T-helper 17 cell (primary cell): ENCODE results near the gene AGAP1. TPM values are rescaled to one million over a fixed set of nuclear protein-coding genes. Genes with fewer than 3 reads are reported as not detected.

Source experiments
- ATAC-seq: fragments of 150-1000 bp; cut with Tn5 transposase; 2 replicates; pipeline ENCODE4 v1.10.0; 2021; ENCODE audit warnings: mild to moderate bottlenecking, moderate library complexity
- DNase-seq, 3 donors: peaks; one replicate each; pipeline versions ENCODE4 v3.0.0 to v3.0.0-alpha.2; 2020 to 2021
- H3K9me3 ChIP-seq: one replicate; pipeline ENCODE4 v1.7.0; 2013; ENCODE audit warnings: low read length, mild to moderate bottlenecking; ENCODE audit not compliant: control insufficient read depth, poor library complexity, severe bottlenecking
- H3K27ac Mint-ChIP-seq: one replicate; pipeline ENCODE4 v1.8.0; 2022; ENCODE audit warnings: mild to moderate bottlenecking, moderate library complexity, mixed read lengths
- H3K27me3 Mint-ChIP-seq: one replicate; pipeline ENCODE4 v1.8.0; 2022; ENCODE audit warnings: mixed read lengths
- H3K36me3 Mint-ChIP-seq: one replicate; pipeline ENCODE4 v1.8.0; 2022; ENCODE audit warnings: low read depth, mixed read lengths
- H3K4me1 Mint-ChIP-seq: one replicate; pipeline ENCODE4 v1.8.0; 2022; ENCODE audit warnings: mild to moderate bottlenecking, mixed read lengths
- H3K4me3 Mint-ChIP-seq: one replicate; pipeline ENCODE4 v1.8.0; 2022; ENCODE audit warnings: mild to moderate bottlenecking, moderate library complexity, mixed read lengths
- total RNA-seq, 4 donors: library from RNA in 2 of 4; stranded (reverse) in 2 of 4; gene quantifications; one replicate each; pipeline ENCODE4 v1.2.3 and lab custom pipeline; 2022 to 2026

Gene AGAP1
- total RNA-seq, 2 donors from 2014 or later: 7.6 to 16.8 TPM

DNA sequence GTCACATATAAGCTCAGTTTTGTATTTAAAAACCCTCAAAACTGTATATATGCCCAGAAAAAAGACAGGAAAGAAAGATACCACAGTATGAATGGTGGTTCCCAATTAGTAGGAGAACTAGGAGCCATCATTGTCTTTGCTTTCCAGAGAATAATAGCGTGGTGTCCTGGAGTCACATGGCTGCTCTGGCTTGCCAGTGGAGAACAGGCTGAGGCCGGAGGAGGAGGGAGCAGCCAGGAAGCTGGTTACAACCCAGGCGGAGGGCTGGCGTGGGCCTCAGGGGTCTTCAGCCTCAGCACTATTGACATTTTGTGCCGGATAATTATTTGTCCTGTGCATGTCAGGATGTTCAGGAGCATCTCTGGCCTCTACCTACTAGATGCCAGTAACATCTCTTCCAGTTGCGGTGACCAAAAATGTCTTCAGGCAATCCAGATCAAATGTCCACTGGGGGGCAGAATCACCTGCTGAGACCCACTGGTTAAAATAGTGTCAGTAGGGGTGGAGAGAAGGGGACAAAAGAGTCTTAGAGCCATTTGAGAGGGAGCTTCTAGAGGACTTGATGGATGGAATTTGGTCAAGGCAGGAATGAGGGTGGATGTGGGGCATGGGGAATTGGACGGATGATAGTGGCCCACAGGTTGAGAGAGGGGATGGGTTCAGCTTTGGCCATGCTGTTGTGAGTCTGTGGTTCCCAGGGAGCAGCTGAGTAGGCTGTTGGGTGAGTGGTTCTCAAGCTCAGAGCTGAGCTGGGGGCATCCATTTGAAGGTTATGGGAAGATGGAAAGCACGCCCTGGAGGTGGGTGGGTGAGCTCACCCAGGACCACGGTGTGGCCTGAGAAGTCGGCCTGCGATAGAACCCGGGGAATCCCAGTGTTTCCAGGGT is 144.9 kb downstream of the AGAP1 start:
- ATAC-seq (no peak), DNase-seq (no peak)
- H3K9me3 ChIP-seq: no peaks in the 10 kb centered on the region
- Mint-ChIP-seq H3K4me3 (peak overlapping the region; percentile 47), H3K4me1 (peaks cover 18% of the 10 kb centered on the region), H3K27ac (no peak overlapping the region), H3K36me3 (no peaks in the 10 kb centered on the region), H3K27me3 (peaks cover 30% of the 10 kb centered on the region)

DNA sequence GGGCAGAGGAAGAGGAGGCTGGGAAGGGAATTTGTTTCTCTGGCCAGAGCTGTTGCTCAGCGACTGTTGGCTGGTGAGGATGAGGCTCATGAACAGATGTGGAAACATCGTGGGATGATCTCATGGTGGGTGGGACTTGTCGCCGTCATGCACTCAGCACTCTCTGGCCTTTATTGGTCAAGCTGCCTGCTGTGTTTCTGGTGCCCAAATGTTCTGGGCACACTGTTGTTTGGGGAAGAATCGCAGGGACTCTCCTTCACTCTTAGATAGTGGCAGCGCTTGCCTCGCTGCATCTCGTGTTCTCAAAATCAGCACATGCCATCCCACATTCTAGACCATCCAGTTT is 145.6 kb downstream of the AGAP1 start:
- peak overlapping the region; percentile 37 for H3K27ac Mint-ChIP-seq
- ATAC-seq (peak; percentile 40), DNase-seq (no peak)
- no peaks in the 10 kb centered on the region for H3K9me3 ChIP-seq
- H3K27me3 Mint-ChIP-seq: peaks cover 35% of the 10 kb centered on the region
- H3K4me3 Mint-ChIP-seq: no peak overlapping the region
- no peaks in the 10 kb centered on the region for H3K36me3 Mint-ChIP-seq
- H3K4me1 Mint-ChIP-seq: peaks cover 18% of the 10 kb centered on the region

DNA sequence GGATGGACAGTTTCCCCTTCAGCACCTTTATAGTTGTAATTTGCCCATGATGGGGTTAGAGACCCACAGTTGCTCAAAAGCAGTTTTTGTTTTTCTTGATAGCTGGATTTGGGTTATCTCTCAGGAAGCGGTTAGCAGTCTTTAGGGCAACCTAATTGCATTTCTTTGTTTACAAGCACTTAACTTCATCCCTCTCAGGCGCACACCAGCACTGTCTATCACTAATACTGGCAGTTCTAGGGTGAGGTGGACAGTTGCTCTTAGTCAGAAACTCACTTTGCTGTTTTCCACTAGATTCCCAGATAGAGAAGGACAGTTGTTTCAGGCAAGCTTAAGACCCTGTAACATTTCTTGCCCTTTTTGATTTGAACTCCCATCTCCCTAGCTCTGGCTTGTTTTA is 146.0 kb downstream of the AGAP1 start:
- H3K27ac Mint-ChIP-seq: peak overlapping the region; percentile 37
- peaks cover 36% of the 10 kb centered on the region for H3K27me3 Mint-ChIP-seq
- H3K4me3 Mint-ChIP-seq: no peak overlapping the region
- peak; percentile 72 for ATAC-seq
- no peak for DNase-seq
- no peaks in the 10 kb centered on the region for H3K9me3 ChIP-seq
- no peaks in the 10 kb centered on the region for H3K36me3 Mint-ChIP-seq
- peaks cover 18% of the 10 kb centered on the region for H3K4me1 Mint-ChIP-seq

DNA sequence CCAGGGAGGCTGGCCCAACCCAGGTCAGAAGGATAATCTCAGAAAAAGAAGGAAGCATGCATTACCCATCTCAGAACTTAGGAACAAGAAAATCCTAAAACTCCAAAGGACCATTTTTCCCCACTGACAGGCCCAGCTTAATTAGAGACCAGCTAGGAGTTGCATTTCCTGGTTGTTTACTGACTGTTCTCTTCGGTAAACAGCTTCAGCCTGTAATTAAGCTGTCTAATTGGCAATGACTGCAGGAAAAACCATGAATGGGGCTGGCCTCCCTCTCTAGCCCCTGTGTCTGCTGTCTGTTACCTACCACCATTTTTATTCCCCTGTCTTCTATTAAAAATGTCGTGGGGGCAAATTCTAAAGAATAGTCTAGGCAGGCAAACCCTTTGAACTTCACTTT is 146.5 kb downstream of the AGAP1 start:
- Mint-ChIP-seq H3K27me3 (peaks cover 32% of the 10 kb centered on the region), H3K4me3 (no peak overlapping the region), H3K4me1 (peaks cover 18% of the 10 kb centered on the region), H3K27ac (peak overlapping the region; percentile 37), H3K36me3 (no peaks in the 10 kb centered on the region)
- ATAC-seq (no peak), DNase-seq (no peak)
- no peaks in the 10 kb centered on the region for H3K9me3 ChIP-seq

DNA sequence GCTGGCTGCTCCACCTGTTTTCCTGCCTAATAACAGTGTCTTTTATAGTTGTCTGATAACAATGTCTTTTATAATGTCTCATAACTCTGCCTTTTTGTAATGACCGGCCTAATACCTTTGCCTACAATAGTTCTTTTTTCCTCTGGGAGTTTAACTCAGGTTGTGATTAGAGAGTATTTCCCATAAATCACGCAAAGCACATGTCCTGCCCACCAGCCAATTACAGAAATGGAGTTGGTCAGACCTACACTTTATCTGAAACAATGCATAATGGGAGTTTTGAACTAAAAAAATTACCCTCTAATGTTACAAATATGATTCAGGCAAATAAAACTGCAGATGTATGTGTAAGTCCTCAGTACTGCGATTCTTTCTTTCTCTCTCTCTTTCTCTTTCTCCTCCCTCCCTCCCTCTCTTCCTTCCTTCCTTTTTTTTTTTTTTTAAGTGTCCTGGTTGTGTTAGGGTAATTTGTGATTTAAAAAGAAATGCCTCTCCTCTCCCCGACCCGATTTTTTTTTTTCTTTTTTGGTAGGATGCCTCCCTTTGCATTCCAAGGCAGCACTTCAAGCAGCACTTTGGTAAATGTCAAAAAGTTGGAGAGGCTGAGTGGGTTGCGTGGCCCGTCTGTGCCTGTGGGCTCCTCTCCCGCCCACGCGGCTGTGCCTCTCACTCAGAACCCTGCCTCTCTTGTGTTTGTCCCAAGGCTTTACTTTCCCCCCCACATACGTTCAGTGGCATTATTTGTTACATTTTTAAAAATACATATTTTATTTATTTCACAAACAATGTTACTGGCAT is 147.3 kb downstream of the AGAP1 start:
- Mint-ChIP-seq H3K4me1 (peaks cover 18% of the 10 kb centered on the region), H3K36me3 (no peaks in the 10 kb centered on the region), H3K27me3 (peaks cover 30% of the 10 kb centered on the region), H3K4me3 (peak overlapping the region; percentile 60), H3K27ac (no peak overlapping the region)
- DNase-seq (no peak), ATAC-seq (no peak)
- H3K9me3 ChIP-seq: no peaks in the 10 kb centered on the region

DNA sequence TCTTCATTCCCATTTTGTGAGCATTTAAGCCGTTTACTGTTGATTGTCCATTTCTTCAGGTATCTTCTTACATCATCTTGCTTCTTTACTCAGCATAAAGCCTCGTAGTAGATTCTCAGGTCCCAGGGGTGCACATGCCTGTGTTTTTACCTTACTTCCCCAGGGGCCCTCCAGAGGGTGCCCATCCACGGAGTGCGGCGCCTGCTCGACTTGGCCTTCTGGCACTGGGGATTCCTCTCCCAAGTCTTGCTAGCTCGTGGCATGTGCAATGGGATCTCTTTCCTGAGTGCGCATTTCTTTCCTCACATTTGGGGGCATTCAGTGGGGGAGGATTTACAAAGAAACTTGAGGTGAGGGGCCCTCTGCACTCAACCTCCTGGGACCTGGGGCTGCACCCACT is 148.1 kb downstream of the AGAP1 start:
- Mint-ChIP-seq H3K27ac (no peak overlapping the region), H3K27me3 (peaks cover 35% of the 10 kb centered on the region), H3K4me1 (peaks cover 18% of the 10 kb centered on the region), H3K4me3 (no peak overlapping the region), H3K36me3 (no peaks in the 10 kb centered on the region)
- ATAC-seq (no peak), DNase-seq (no peak)
- no peaks in the 10 kb centered on the region for H3K9me3 ChIP-seq

DNA sequence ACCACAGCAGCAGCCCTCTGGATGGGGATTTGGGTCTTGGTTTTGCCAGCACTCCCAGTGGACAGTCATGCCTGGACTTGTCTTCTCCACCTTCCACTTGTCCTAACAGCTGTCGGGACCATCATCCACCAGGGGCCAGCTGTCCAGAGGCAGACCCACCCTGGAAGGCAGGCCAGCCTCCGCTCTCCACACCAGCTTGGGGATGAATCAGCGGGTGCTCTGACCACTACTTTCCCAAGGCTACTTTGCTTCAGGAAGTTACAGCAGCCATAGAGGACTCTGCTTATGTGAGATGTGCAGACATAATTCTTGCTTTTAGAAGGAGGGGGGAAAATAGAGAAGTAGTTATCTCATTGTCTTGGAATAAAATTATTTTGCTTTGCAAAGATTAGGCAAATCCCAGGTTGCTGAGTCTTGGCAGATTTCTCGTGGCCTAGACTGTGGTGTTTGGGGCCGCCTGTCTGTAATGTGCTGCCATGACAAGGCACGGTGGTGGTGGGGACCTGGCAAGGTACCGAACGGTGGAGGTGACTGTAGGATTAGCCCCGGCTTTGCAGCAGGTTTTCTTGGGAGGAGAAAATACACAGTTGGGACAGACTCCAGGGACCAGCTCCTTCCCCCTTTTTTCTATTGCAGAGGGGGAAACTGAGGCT is 148.7 kb downstream of the AGAP1 start:
- DNase-seq (no peak), ATAC-seq (no peak)
- H3K4me3 Mint-ChIP-seq: no peak overlapping the region
- no peaks in the 10 kb centered on the region for H3K36me3 Mint-ChIP-seq
- H3K27me3 Mint-ChIP-seq: peaks cover 31% of the 10 kb centered on the region
- H3K9me3 ChIP-seq: no peaks in the 10 kb centered on the region
- H3K27ac Mint-ChIP-seq: no peak overlapping the region
- H3K4me1 Mint-ChIP-seq: peaks cover 18% of the 10 kb centered on the region

DNA sequence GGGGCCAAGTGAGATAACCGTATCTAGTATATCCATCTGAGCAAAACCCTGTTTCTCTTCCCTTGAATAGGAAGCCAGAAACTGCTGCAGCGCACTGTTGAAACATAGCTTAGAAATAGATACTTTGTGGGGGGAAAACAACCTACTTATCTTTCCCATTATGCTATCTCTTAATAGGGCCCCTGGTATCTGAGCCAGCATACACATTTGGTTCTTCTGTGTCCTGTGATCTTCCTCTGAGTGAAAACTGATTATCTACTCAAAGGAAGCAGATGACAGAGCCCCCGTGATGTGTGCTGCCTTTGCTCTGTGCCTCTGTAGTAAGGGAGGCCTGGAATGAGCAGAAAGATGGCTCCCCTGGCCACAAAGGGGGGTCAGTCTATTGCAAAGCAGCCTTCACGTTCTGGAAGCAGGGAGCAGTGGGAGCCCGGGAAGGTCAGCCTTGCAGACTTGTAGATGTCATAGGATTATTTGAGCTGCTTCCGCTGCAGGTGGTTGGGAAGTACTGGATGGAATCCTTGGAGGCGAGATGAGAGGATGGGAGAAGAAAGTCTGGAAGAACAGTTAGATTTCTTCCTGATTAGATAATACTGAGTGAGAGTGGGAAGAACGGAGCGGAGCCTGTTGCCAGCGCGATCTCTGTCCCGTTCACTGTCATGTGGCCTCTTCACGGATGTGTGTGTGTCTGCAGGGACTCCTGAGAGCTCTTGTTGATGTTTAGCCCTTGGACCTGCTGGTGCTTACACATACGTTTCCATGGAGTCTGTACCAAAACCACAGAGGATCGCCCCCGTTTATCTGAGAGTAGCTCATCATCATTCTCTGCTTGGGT is 150.1 kb downstream of the AGAP1 start:
- DNase-seq (no peak), ATAC-seq (no peak)
- Mint-ChIP-seq H3K27ac (no peak overlapping the region), H3K36me3 (no peaks in the 10 kb centered on the region), H3K27me3 (peaks cover 33% of the 10 kb centered on the region), H3K4me3 (no peak overlapping the region), H3K4me1 (peaks cover 15% of the 10 kb centered on the region)
- no peaks in the 10 kb centered on the region for H3K9me3 ChIP-seq

DNA sequence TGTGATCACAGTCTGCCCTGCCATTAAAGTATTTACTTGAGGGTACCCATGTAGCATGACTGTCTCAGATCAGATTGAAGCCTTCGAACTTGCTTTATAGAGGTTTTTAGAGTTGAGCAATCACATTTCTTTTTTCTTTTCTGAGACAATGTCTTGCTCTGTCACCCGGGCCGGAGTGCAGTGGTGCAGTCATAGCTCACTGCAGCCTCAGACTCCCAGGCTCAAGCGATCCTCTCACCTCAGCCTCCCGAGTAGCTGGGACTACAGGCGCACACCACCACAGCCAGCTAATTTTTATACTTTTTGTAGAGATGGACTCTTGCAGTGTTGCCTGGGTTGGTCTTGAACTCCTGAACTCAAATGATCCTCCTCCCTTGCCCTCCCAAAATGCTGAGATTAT is 153.4 kb downstream of the AGAP1 start:
- ATAC-seq (no peak), DNase-seq (no peak)
- peaks cover 2% of the 10 kb centered on the region for H3K4me1 Mint-ChIP-seq
- H3K9me3 ChIP-seq: no peaks in the 10 kb centered on the region
- H3K36me3 Mint-ChIP-seq: no peaks in the 10 kb centered on the region
- peaks cover 28% of the 10 kb centered on the region for H3K27me3 Mint-ChIP-seq
- H3K4me3 Mint-ChIP-seq: no peak overlapping the region
- no peak overlapping the region for H3K27ac Mint-ChIP-seq

DNA sequence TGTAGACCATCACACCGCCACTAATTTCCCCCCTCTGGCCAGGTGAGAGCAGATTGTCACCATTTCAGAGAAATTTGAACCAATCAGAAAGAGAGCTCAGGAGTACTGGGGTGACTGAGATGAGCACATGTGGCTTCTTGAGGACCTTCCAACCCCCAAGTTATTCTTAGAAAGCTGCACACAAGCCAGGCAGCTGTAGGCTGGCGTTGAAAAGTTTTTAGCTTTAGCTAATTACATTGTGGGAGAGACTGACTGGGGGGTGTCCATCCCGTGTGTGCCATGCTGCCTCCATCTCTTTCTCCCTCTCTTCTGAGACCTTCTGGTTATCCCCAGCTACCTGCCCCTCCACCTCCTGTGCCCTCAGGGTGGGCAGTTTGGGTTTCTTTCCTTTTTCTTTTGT is 154.0 kb downstream of the AGAP1 start:
- no peak for ATAC-seq
- DNase-seq: no peak
- Mint-ChIP-seq H3K27ac (no peak overlapping the region), H3K4me3 (no peak overlapping the region), H3K36me3 (no peaks in the 10 kb centered on the region), H3K27me3 (peaks cover 28% of the 10 kb centered on the region), H3K4me1 (peaks cover 2% of the 10 kb centered on the region)
- H3K9me3 ChIP-seq: no peaks in the 10 kb centered on the region

DNA sequence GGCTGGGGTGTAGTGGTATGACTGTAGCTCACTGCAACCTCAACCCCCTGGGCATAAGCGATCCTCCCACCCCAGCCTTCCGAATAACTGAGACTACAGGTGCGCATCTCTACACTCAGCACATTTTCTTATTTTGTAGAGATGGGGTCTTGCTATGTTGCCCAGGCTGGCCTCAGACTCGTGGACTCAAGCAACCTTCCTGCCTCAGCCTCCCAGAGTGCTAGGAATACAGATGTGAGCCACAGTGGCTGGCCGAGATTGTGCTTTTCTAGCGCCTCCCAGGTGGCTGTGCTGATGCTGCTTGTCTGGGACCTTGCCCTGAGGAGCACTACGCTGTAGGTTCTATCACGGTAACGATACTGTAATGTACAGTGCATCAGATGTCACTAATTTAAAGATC is 155.6 kb downstream of the AGAP1 start:
- no peak overlapping the region for H3K27ac Mint-ChIP-seq
- H3K4me3 Mint-ChIP-seq: no peak overlapping the region
- no peaks in the 10 kb centered on the region for H3K9me3 ChIP-seq
- DNase-seq (no peak), ATAC-seq (no peak)
- H3K27me3 Mint-ChIP-seq: peaks cover 18% of the 10 kb centered on the region
- peaks cover 2% of the 10 kb centered on the region for H3K4me1 Mint-ChIP-seq
- no peaks in the 10 kb centered on the region for H3K36me3 Mint-ChIP-seq

DNA sequence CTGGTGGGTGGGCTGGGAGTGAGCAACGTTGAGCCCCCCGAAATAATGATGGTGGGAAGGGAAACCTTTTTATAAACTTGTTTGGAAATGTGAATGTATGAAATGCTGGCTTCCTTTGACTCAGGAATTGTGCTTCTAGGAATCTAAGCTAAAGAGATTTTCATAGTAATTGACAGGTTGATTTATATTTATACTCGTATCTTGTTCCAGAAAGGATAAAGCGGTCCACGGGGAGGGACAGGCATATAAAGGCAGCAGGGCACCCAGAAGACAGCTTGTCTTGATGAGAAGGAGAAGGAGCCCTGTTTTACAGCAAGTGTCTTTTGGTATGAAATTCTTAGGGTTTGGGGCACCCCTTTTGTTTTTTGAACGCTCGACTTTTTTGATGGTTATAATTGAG is 157.8 kb downstream of the AGAP1 start:
- Mint-ChIP-seq H3K36me3 (no peaks in the 10 kb centered on the region), H3K27me3 (peaks cover 29% of the 10 kb centered on the region), H3K4me1 (peaks cover 2% of the 10 kb centered on the region), H3K27ac (no peak overlapping the region), H3K4me3 (no peak overlapping the region)
- ATAC-seq (no peak), DNase-seq (no peak)
- no peaks in the 10 kb centered on the region for H3K9me3 ChIP-seq
